HCT116 (cell line): ENCODE measurements around the gene THSD4.

Experiments used
- CEBPB ChIP-seq: IDR thresholded peaks from 2 replicates; pipeline ENCODE4 v1.6.1; 2012; ENCODE audit warnings: low read depth
- CTCF ChIP-seq, 3 experiments: fragments of 200-600 bp in 1 of 3; sonication (generic) in 1 of 3; IDR thresholded peaks in 2 of 3; conservative IDR thresholded peaks in 1 of 3; 2 replicates each; pipeline ENCODE4 v1.5.1; 2012 to 2017; ENCODE audit warnings: low read depth in 2 of 3, low read length in 2 of 3, antibody characterized with exemption in 1 of 3, borderline replicate concordance in 1 of 3, control low read depth in 1 of 3, mild to moderate bottlenecking in 1 of 3, mixed read lengths in 1 of 3, mixed run types in 1 of 3, moderate library complexity in 1 of 3; ENCODE audit not compliant: insufficient read depth in 1 of 3
- EZH2phosphoT487 ChIP-seq: fragments of 200-600 bp; IDR thresholded peaks from 2 replicates; pipeline ENCODE4 v1.6.1; 2018; ENCODE audit warnings: antibody characterized with exemption, borderline replicate concordance
- SRF ChIP-seq: IDR thresholded peaks from 2 replicates; pipeline ENCODE4 v1.6.1; 2012; ENCODE audit warnings: low read depth
- ZNF274 ChIP-seq: fragments of 200-500 bp; sonication (Bioruptor generic); IDR thresholded peaks from 2 replicates; pipeline ENCODE4 v1.6.1; 2014; ENCODE audit warnings: mild to moderate bottlenecking, low read depth, low read length, inconsistent platforms

DNA sequence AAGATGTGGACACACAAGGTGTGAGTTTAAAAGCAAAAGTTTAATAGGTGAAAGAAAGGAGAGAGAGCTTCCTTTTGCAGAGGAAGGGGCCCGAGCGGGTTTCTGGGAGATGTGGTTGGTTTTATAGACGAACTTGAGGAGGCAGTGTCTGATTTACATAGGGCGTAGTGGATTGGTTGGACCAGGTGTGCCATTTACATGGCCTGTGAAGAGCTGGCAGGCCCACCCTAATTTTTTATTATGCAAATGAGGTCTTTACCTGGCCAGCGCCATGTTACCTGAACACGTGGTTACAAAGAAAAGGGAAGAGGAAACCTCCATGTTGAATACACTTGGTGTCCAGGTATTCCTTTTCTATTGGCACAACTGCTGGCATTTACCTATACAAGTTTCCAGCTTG is 42.8 kb upstream of the THSD4 start:
- no peak for TF ChIP-seq EZH2phosphoT487
- TF ChIP-seq CTCF (IDR thresholded peaks at IDR 0.05 in 2 of 3, conservative IDR thresholded peaks at IDR 0.05 in 1 of 3; ENCODE audit: borderline replicate concordance in 1 of 3, insufficient read depth in 1 of 3, low read depth in 2 of 3, low read length in 2 of 3), result no peak
- TF ChIP-seq CEBPB, result no peak
- TF ChIP-seq ZNF274, result no peak
- TF ChIP-seq SRF, result no peak
